HepG2 (cell line): Measurements from ENCODE around the gene C20orf204. TPM values are rescaled to one million over a fixed set of nuclear protein-coding genes. Genes with fewer than 3 reads are reported as not detected.

Experiments used
- BRD4 ChIP-seq: sonication (generic); formaldehyde crosslinking; IDR thresholded peaks from 2 replicates; pipeline ENCODE4 v1.4.0; 2020; ENCODE audit warnings: missing genetic modification reagents
- CREB1 ChIP-seq, 2 experiments: fragments of 450-650 bp in 1 of 2; IDR thresholded peaks; 2 replicates each; pipeline ENCODE4 v1.6.1; 2016 to 2017; ENCODE audit warnings: control low read depth in 1 of 2, mild to moderate bottlenecking in 1 of 2, missing compliant biosample characterization in 1 of 2, missing genetic modification characterization in 1 of 2
- FUBP1 ChIP-seq: sonication (generic); formaldehyde crosslinking; IDR thresholded peaks from 2 replicates; pipeline ENCODE4 v1.5.1; 2020; ENCODE audit warnings: missing genetic modification reagents, mild to moderate bottlenecking, borderline replicate concordance
- HDAC2 ChIP-seq: sonication (generic); formaldehyde crosslinking; IDR thresholded peaks from 2 replicates; pipeline ENCODE4 v1.4.0; 2020; ENCODE audit warnings: missing genetic modification reagents
- IRF2 ChIP-seq: IDR thresholded peaks from 2 replicates; pipeline ENCODE4 v1.6.1; 2018; ENCODE audit warnings: missing genetic modification reagents, missing compliant biosample characterization
- KDM4B ChIP-seq: sonication (generic); formaldehyde crosslinking; IDR thresholded peaks from 2 replicates; pipeline ENCODE4 v1.4.0; 2020; ENCODE audit warnings: missing genetic modification reagents
- MLX ChIP-seq: IDR thresholded peaks from 2 replicates; pipeline ENCODE4 v1.6.1; 2016
- NR3C1 ChIP-seq: sonication (generic); formaldehyde crosslinking; IDR thresholded peaks from 2 replicates; pipeline ENCODE4 v1.4.0; 2020; ENCODE audit warnings: missing genetic modification reagents
- SALL2 ChIP-seq: sonication (generic); formaldehyde crosslinking; IDR thresholded peaks from 2 replicates; pipeline ENCODE4 v1.8.1; 2023; ENCODE audit warnings: mild to moderate bottlenecking, missing genetic modification reagents, inconsistent platforms
- SMAD1 ChIP-seq: sonication (generic); formaldehyde crosslinking; IDR thresholded peaks from 2 replicates; pipeline ENCODE4 v1.4.0; 2020; ENCODE audit warnings: missing genetic modification reagents, low read depth, mild to moderate bottlenecking, borderline replicate concordance
- SRSF4 ChIP-seq: fragments of 200-400 bp; formaldehyde crosslinking; IDR thresholded peaks from one replicate; pipeline ENCODE4 v1.6.1; 2018; ENCODE audit warnings: mild to moderate bottlenecking, low read depth, low read length, moderate library complexity; ENCODE audit not compliant: poor library complexity, severe bottlenecking
- THAP8 ChIP-seq: sonication (generic); formaldehyde crosslinking; IDR thresholded peaks from 2 replicates; pipeline ENCODE4 v1.5.1; 2020; ENCODE audit warnings: missing genetic modification reagents, mild to moderate bottlenecking, borderline replicate concordance
- ZBTB25 ChIP-seq: IDR thresholded peaks from 2 replicates; pipeline ENCODE4 v1.6.1; 2018; ENCODE audit warnings: missing genetic modification reagents
- ZNF205 ChIP-seq: IDR thresholded peaks from 2 replicates; pipeline ENCODE4 v1.6.1; 2018; ENCODE audit warnings: missing biosample characterization, missing genetic modification reagents
- ZNF335 ChIP-seq: sonication (generic); formaldehyde crosslinking; IDR thresholded peaks from 2 replicates; pipeline ENCODE4 v1.4.0; 2020; ENCODE audit warnings: missing genetic modification reagents
- ZNF33A ChIP-seq: sonication (generic); formaldehyde crosslinking; IDR thresholded peaks from 2 replicates; pipeline ENCODE4 v1.5.1; 2020; ENCODE audit warnings: missing genetic modification reagents, mild to moderate bottlenecking, moderate library complexity, borderline replicate concordance
- ZNF414 ChIP-seq: sonication (generic); formaldehyde crosslinking; IDR thresholded peaks from 2 replicates; pipeline ENCODE4 v1.5.0; 2020; ENCODE audit warnings: missing genetic modification reagents
- ZNF543 ChIP-seq: sonication (generic); formaldehyde crosslinking; IDR thresholded peaks from 2 replicates; pipeline ENCODE4 v1.4.0; 2020; ENCODE audit warnings: mild to moderate bottlenecking, missing genetic modification reagents
- ZNF597 ChIP-seq: sonication (generic); formaldehyde crosslinking; IDR thresholded peaks from 2 replicates; pipeline ENCODE4 v1.5.0; 2020; ENCODE audit warnings: missing genetic modification reagents
- ZSCAN5A ChIP-seq: sonication (generic); formaldehyde crosslinking; IDR thresholded peaks from 2 replicates; pipeline ENCODE4 v1.8.0; 2022; ENCODE audit warnings: mild to moderate bottlenecking, missing genetic modification reagents, borderline replicate concordance
- polyA plus RNA-seq, 8 experiments: library from polyadenylated mRNA; depleted of rRNA in 3 of 8; stranded (reverse) in 7 of 8; unstranded in 1 of 8; fragments of >200 nt; fragmentation: Illumina TruSeq in 4 of 8; extraction: Trizol in 4 of 8; gene quantifications; 2 replicates each; pipeline versions ENCODE4 v1.2.1 to v1.2.3, GENCODE V29; 2011 to 2016; ENCODE audit warnings: low read depth in 4 of 8, missing spikeins in 1 of 8, mixed read lengths in 1 of 8; ENCODE audit not compliant: insufficient read depth in 1 of 8
- total RNA-seq, 5 experiments: library from RNA; depleted of rRNA; stranded (reverse); fragments of >200 nt; fragmentation: Illumina TruSeq; extraction: Trizol; gene quantifications; 2 replicates each; pipeline ENCODE4 v1.2.3, GENCODE V29; 2016; ENCODE audit warnings: low read depth in 1 of 5

The C20orf204 gene
- total and polyA plus RNA-seq, 2 of the 13 experiments (the other 11 are each of a cell fraction or from before 2014, with no cell fraction given): 22.1 to 80.0 TPM

- TF ChIP-seq ZBTB25 (no peak; the same call in 1 of the 2 replicates), MLX (CRISPR knock-in tag) (peak; percentile 82), FUBP1 (no peak; the same call in 1 of the 2 replicates), SMAD1 (CRISPR knock-in tag) (no peak; the same call in 1 of the 2 replicates), ZSCAN5A (CRISPR knock-in tag) (peak; percentile 98; the same call in 1 of the 2 replicates), NR3C1 (CRISPR knock-in tag) (no peak), ZNF414 (CRISPR knock-in tag) (peak; percentile 91; the same call in 1 of the 2 replicates), BRD4 (peak; percentile 98), HDAC2 (peak; percentile 94), KDM4B (no peak), ZNF543 (CRISPR knock-in tag) (no peak; the same call in 1 of the 2 replicates), ZNF205 (CRISPR knock-in tag) (peak; percentile 95), ZNF335 (CRISPR knock-in tag) (0 out of 2 replicates have a peak, but pooled peaks have one; percentile 55), ZNF33A (CRISPR knock-in tag) (no peak), SALL2 (no peak), CREB1 (IDR thresholded peaks at IDR 0.05) (0 out of 2 replicates have a peak, but pooled peaks have one; percentile 12), CREB1 (CRISPR knock-in tag; IDR thresholded peaks at IDR 0.05) (no peak; the same call in 1 of the 2 replicates), ZNF597 (CRISPR knock-in tag) (no peak), THAP8 (CRISPR knock-in tag) (no peak), IRF2 (CRISPR knock-in tag) (peak; percentile 52; the same call in 1 of the 2 replicates), SRSF4 (no peak)
These were observed 11.6 kb upstream of the C20orf204 start (continued) for GRCh38 chr20:64024141-64024990.
